HG02571 (cell line): ENCODE results near the gene SMIM1.
A peak's percentile ranks its signal among the peaks of the same experiment; 100 is the strongest.
"Not testable (repeated sequence)": the region's sequence is repeated elsewhere in the genome, so short reads cannot be mapped to it uniquely, and the experiment has no call there.

ENCODE experiments used
- ATAC-seq: cut with Tn5 transposase; IDR thresholded peaks from one replicate; pipeline ENCODE4 v1.9.1; 2021; ENCODE audit warnings: mild to moderate bottlenecking, moderate library complexity; ENCODE audit not compliant: unreplicated experiment

The SMIM1 gene

DNA sequence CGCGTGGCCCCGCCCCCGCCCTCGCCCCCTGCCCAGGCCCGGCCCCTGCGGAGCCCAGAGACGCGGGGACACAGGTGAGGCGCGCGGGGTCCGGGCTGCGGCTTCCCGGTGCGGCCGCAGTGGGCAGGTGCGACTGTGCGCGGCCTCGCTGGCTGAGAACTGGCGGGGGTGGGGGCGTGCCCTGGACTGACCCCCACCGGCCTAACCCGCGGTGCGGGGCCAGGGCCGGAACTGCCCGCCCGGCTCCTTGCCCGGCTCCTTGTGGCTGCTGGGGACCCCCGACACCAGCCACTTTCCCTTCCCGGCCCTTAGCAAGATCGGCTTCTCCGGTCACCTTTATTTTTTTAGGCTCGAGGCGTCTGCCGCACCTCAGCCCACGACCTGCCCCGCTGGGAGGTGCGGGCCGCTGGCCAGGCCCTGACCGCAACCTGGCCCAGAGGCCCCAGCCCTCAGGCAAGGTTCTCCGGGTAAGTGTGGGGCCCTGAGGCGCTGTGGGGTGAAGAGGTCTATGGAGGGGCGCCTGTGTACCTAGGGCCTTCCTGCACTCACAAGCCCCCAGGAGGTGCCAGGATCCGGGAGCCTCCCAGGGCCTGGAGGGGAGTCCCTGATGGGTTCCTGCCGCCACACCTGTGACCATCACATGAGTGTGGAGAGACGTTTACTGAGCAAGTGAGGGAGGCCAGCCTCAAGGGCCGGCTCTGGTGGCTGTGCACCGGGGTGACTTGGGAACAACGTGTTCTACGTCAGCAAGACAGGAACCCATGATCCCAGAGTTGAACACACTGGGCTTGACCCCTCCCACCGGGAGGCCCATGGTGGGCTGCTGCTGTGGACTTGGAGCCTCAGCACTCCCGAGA lies at the start of gene SMIM1:
Gene SMIM1, plus strand, starts transcription at position 35 of the 857 bp plus-strand sequence. CDS start 2,625 bp downstream, outside the sequence.
- peak; percentile 13 for ATAC-seq

GRCh38 chr1:3722846-3723245 lies 49.7 kb upstream of the SMIM1 start:
- no peak for ATAC-seq

GRCh38 chr1:3724416-3725030 lies 48.0 kb upstream of the SMIM1 start:
- not testable (repeated sequence) for ATAC-seq

DNA sequence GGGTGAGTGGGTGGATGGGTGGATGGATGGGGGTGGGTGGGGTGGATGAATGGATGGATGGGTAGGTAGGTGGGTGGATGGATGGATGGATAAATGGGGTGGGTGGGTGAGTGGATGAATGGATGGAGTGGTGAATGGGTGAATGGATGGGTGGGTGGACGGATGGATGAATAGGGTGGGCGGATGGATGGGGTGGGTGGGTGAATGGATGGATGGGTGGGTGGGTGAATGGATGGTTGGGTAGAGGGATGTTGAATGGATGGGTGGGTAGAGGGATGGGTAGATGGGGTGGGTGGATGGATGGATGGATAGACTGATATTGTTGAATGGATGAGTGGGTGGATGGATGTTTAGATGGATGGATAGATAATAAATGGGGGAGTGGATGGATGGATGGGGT lies 47.2 kb upstream of the SMIM1 start:
- ATAC-seq: no peak

DNA sequence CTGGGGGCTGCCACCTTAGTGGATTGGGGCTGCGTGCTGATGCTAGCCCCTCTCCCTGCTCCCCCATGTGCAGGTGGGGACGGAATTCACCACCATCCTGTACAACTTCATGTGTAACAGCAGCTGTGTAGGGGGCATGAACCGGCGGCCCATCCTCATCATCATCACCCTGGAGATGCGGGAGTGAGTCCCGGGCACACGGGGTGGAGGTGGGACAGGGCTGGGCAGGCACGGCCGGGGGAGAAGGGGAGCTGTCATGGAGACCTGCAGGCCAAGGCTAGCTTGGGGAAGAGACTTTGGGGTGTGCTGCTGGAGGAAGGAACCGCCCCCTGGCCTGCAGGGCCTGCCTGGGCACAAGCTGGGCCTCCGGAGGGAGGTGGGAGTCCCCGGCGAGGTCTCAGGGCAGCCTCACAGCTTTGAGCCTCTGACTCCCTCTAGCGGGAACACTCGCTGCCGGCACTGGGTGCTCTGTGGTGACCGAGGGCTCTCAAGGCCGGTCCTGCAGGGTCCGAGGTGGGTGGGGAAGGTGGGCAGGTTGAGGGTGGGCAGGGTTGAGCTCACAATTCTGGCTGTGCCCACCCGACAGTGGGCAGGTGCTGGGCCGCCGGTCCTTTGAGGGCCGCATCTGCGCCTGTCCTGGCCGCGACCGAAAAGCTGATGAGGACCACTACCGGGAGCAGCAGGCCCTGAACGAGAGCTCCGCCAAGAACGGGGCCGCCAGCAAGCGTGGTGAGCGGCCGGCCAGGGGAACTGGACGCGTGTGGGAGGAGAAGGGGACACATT lies 45.3 kb upstream of the SMIM1 start:
- no peak for ATAC-seq

- ATAC-seq: no peak
These were observed 44.4 kb upstream of the SMIM1 start for GRCh38 chr1:3727825-3728776.

GRCh38 chr1:3729594-3730542 lies 42.7 kb upstream of the SMIM1 start:
- no peak for ATAC-seq

GRCh38 chr1:3730543-3731247 lies 41.9 kb upstream of the SMIM1 start:
- no peak for ATAC-seq

GRCh38 chr1:3731583-3732433 lies 40.7 kb upstream of the SMIM1 start:
- ATAC-seq: no peak

DNA sequence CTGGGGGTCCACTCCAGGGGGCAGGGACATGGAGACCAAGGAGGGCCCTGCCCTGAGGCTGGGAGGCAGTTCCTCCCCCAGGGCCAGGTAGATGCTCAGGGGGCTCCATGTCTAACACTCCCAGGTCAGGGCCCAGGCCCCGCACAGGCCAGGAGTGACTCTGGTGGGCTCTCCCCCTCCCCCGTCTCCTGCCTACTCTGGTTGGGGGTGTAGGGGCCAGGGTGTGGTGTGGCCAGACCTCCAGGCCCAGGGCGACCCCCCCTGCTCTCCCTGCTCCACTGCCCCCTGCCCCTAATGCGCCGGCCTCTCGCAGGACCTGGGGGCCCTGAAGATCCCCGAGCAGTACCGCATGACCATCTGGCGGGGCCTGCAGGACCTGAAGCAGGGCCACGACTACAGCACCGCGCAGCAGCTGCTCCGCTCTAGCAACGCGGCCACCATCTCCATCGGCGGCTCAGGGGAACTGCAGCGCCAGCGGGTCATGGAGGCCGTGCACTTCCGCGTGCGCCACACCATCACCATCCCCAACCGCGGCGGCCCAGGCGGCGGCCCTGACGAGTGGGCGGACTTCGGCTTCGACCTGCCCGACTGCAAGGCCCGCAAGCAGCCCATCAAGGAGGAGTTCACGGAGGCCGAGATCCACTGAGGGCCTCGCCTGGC lies 40.0 kb upstream of the SMIM1 start:
- ATAC-seq: no peak

GRCh38 chr1:3733094-3733882 lies 39.3 kb upstream of the SMIM1 start:
- no peak for ATAC-seq

GRCh38 chr1:3733883-3734589 lies 38.5 kb upstream of the SMIM1 start:
- ATAC-seq: no peak

DNA sequence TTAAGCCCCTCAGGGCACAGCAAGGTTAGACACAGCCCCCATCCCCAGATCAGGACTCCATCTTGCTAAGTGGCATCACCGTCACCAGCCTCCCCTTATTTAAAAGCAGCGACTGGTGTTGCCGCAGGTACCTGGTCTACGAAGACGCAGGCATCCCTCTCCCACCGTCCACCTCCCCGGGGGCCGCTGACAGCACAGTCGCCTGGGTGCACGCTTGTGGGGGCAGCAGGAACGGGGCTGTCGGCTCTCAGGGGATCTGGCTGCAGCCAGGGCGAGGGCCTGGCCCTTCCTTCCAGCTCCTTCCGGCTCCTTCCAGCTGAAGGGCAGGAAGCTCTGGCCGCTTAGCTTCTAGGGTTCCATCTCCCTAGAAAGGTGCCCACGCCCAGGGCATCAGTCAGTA lies 37.9 kb upstream of the SMIM1 start:
- no peak for ATAC-seq

DNA sequence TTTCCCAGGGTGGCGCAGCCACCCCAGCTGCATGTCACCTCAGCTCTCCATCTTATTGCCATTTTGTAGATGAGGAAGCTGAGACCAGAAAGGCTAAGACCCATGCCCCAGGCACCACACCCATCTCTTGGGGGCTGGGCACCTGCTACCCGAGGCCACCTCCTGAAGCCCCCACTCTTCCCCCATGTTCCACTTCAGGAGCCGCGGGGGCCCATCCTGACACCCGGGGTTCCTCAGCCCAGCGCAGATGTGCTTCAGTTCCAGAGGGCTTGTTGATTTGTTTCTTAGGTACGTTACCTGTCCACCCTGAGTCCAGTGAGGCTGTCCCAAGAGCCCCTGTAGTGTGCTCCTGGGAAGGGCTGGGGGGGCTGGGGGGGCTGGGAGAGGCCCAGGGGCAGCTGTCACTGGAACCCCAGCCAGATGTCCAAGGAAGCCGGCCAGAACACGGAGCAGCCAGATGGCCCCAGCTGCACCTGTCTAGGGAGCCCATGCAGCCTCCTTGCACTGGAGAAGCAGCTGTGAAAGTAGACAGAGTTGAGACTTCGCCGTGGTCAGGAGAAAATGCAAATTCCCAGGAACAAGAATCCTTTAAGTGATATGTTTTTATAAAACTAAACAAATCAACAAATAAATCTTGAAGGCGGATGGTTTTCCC lies 37.4 kb upstream of the SMIM1 start:
- ATAC-seq: no peak

- ATAC-seq: no peak
These were observed 36.9 kb upstream of the SMIM1 start for GRCh38 chr1:3735688-3736087.
